NAMALWA (cell line): Measurements from ENCODE around the gene KCNH5.

Experiments
- DNase-seq: peaks from one replicate; pipeline ENCODE4 v3.0.0-alpha.2; 2015; ENCODE audit warnings: low spot score

Gene KCNH5

DNA sequence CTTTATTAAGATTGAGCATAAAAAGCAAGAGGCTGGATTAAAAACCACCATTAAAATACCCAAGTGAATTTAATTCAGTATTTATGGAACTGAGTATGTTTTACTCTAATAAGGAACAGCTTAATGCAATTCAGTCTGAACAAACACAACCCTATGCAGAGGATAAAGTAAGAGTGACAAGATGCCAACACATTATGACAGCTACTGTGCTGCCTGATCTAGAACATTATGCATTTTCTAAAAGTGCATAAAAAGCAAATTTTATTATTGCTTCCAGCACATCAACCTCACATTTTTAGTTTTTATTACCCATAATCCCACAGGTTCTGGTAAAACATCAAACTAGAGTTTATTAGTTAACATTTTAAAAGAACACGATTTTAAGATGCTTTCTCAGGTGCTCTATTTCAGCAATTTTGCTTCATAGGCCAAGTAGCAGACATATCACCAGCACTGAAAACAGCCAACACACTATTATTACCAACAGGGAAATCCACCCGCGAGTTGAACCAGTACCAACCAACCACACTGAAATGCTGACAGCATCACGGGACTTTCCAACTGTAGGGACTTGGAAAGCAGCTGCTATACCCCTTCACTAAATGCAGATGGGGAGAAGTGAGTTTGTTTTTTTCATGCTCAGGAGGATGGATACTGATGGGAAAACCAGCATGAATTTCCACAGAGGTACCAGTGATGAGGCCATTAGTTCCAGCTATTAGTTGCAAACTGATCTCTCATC is 372.1 kb downstream of the KCNH5 start:
- no peak for DNase-seq

DNA sequence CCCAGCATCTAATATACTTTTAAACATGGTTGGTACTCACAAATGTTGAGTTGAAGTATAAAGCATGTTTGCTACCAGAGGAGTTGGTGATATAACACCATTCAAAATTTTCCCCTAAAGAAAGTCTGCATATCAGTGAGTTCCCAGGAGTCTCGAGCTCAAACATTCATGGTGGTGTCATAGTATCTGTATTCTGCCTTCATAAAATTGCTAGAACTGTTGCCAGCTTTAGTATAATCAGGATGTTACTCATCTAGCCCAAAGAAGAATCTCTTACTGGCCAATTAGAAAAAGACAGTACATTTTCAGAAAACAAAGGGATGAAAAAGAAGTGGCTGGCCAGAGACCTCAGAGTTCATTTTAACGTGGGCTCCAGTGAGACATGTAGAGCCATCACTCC is 374.7 kb downstream of the KCNH5 start:
- no peak for DNase-seq

GRCh38 chr14:62667421-62667914 is 377.8 kb downstream of the KCNH5 start:
- no peak for DNase-seq

- no peak for DNase-seq
Measured at GRCh38 chr14:62665286-62665685, 380.0 kb downstream of the KCNH5 start.

DNA sequence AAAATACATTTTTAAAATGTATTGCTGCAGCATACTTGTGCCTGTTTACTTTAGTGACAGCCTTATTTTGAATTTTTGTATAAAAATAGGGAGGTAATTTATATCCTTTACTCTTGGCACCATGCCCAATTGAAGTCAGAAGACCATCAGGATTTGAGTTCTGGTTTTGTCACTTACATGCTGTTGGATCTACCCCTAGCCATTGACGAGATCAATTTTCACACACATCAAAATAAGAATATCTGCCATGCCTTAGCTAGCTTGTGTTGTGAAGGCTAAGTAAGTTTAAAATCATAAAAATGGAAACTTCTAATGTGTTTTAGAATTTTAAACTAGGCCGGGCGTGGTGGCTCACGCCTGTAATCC is 381.8 kb downstream of the KCNH5 start:
- no peak for DNase-seq

- no peak for DNase-seq
Measured at GRCh38 chr14:62662811-62663455, 382.3 kb downstream of the KCNH5 start.

DNA sequence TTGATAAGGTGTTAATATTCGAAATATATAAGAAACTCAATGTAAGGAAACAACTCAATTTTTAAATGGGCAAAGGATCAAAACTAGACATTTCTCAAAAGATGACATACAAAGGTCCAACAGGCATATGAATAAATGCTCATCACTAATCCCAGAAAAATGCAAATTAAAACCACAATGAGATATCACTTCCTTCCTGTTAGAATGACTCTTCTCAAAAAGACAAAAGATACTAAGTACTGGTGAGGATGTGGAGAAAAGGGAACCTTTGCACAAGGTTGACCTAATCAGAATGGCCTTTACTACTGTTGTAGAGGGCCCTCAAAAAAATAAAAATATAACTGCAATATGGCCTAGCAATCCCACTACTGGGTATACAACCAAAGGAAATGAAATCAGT is 383.4 kb downstream of the KCNH5 start:
- no peak for DNase-seq

- no peak for DNase-seq
Measured at GRCh38 chr14:62658631-62659030, 386.6 kb downstream of the KCNH5 start.

DNA sequence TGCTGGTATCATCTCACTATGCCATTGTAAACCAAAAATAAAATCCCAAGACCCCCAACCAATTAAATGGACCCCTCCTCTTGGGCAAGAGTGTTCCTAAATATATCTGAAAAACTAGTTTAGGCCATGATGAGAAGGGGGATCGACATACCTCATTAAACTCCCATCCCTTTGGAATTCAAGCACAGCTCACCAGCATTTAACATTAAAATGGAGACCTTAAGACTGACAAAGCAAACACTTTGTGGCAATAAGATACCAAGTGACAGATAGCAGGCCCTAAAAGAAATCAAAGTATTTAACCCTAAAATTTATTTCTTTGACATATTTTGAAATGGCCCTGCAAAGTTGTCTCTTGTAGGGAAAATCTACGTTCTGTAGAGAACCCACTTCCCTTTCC is 387.9 kb downstream of the KCNH5 start:
- DNase-seq: no peak

DNA sequence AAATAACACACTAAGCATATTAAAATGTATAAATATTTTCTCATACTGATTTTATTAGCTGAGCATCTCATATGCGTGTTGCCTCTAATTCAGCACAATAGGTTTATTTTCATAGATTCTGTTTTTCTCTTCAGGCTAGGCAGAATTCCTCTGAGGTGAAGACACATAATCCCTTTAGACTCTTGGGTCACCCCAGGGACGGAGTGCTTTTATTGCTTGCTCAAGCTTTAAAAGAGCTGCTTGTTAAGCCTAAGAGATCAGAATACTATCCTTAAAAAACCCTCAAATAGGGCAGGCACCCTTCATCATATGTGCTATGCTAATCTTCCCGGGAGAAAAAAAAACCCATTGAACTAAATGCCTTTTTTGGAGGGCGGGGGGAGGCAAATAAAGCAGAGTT is 390.1 kb downstream of the KCNH5 start:
- DNase-seq: no peak

- no peak for DNase-seq
Measured at GRCh38 chr14:62654641-62655040, 390.6 kb downstream of the KCNH5 start.
